NCI-H69 (cell line): ENCODE measurements around the gene SPRED3.

Experiments used
- DNase-seq: peaks from one replicate; lab custom pipeline; 2025; lab: John Stamatoyannopoulos, UW

SPRED3 gene

DNA sequence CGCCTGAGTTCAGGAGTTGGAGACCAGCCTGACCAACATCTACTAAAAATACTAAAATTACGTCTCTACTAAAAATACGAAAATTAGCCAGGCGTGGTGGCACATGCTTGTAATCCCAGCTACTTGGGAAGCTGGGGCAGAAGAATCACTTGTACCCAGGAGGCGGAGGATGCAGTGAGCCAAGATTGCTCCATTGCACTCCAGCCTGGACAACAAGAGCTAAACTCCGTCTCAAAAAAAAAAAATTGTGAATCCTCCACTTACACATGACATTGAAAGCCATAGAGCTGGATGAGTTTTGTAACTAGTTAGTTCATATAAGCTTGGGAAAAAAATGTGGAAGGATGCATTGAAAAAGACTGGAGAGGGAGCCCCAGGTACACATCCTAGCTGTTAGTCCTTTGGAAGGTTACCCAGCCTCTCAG, 14.6 kb upstream of the SPRED3 start:
- DNase-seq, result no peak

DNA sequence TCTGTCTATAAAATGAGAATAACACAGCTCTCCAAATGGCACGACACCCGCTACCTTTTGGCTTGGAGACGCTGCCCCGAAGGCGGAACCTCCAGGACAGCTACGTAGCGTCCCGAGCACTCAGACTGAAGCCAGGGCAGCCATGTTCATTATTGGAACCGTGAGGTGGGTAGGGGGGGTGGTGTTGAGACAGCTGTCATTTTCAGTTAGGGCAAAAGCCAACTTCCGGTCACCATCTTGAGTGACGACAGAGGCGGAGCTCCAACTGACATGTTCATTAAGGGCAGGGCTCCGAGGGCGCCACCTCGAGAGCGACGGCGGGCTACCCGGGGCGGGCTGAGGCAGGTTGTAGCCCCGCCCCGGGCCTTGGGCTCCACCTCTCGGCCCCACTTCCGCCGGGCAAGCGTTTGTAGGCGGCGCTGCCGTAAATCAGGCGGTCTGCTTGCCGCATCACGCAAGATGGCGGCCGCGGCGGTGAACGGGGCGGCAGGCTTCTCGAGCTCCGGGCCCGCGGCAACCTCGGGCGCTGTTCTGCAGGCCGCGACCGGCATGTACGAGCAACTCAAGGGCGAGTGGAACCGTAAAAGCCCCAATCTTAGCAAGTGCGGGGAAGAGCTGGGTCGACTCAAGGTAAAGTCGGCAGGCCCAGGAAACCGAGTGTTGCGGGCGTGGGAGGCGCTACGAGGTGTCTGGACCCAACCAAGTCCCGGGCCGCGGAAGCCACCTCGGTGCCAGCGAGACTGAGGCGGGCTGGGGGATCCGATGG, 14.0 kb upstream of the SPRED3 start, which contains the start of gene PSMD8:
PSMD8 (plus strand) TSS at position 240 of the 766 bp plus-strand sequence; CDS start at position 271, 31 bp downstream.
- peak; percentile 100 for DNase-seq

GRCh38 chr19:38375098-38375493, 13.4 kb upstream of the SPRED3 start:
- DNase-seq, result peak; percentile 60

DNA sequence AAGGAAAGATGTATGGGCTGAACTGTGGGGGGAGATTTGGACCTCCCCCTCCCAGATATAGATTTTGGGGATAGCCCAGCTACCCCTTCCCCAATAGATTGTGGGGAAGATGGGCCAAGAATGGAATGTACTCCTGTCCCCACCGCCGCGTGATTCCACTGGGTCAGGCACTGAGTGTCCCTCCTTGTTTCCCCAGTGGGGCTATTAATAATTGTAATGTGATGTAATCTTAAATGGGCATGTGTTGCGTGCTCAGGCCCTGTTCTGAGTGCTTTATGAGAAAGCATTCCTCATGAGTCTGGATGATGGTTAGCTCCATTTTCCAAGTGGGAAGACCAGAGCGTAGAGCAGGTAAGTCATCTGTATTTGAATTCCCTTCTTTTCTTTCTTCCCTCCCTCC, 12.7 kb upstream of the SPRED3 start:
- no peak for DNase-seq

DNA sequence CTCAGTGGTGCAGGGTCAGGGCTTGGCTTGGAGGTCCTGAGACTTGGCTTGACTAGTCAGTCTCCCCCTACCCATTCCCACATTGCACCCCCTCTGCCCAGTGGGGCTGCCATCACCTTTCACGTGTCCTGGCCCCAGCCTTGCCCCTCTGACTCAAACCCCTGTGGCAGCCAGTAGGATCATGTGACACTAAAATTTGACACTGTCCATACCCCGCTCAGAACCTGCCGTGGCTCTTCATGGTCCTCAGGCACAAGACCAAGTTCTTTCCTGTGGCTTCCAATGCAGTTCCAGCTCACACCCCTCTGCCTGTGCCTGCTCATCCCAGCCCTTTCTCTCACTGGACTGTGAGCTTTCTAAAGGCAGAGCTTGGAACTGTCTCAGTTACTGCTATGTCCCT, 11.9 kb upstream of the SPRED3 start:
- DNase-seq, result no peak

DNA sequence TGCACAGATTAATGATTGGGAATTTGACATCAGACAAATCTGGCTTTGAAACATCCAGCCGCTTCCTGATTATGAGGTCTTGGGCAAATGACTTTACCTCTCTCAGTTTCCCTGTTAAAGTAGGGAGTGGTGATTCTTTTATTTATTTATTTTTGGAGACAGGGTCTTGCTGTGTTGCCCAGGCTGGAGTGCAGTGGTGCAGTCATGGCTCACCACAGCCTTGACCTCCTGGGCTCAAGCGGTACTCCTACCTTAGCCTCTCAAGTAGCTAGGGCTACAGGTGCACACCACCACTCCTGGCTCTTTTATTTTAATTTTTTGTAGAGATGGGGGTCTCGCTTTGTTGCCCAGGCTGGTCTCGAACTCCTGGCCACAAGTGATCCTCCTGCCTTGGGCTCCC, 11.4 kb upstream of the SPRED3 start:
- no peak for DNase-seq

DNA sequence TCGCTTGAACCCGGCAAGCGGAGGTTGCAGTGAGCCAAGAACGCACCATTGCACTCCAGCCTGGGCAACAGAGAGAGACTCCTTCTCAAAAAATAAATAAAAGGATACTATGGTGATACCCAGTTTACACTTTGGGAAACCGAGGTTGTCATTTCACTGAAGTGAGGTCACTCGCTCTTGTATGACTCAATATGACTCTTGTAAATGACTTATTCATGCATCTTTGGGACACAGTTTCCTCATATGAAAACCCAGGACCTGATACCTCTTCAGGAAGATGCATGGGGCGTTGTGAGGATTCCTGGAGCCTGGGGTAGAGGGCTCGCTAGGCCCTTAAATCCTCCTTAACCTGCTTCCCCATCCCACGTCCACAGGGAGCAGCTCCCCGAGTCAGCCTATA, 9.6 kb upstream of the SPRED3 start:
- no peak for DNase-seq

DNA sequence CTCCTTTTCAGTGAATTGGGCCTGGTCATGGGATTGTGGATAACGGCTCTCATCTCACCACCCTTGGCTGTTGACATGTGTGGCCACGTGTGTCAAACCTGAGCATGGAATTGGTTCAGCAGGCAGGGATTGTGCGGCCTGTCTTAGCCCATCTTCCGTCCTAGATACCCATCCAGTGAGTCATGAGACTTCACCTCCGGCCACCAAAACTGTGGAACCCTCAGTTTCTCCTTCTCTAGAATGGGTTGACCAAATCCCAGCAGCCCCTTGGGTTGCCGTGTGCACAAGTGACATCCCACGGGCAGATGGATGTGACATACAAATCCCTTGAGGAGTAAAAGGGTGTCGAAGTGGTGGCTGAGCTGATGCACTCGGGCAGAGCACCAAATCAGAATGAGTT, 7.4 kb upstream of the SPRED3 start:
- no peak for DNase-seq

DNA sequence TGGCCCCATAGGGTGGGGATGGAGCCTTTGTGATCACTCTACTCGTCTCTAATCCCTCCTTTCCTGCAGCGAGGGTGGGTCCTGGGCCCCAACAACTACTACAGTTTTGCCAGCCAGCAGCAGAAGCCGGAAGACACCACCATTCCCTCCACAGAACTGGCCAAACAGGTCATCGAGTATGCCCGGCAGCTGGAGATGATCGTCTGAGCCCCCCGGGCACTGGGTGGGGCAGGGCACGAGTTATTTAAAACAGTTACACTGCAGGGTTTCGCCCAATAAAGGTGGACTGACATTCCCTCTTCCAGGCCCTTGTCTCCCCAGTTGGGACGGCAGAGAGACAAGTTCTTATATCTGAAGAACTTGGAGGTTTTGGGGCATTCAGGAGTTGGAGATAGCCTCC, 5.3 kb upstream of the SPRED3 start:
- no peak for DNase-seq

DNA sequence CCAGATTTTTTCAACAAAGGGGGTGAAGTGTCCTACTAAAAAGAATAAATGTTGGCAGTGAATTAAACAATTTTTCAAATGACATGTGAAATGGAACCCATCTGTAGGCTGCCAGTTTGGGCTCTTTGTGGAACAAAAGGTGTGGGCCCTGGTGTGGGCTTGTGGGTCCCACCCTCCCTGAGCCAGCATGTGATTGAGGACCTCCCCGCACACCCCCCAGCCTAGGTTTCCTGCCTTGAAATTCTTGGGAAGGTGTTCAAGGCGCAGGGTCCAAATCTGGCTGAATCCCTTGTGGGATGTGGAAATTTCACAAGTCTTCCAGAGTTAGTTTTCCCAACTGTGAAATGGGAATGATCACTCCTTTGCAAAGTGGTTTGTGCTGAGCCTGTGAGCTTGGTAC, 4.8 kb upstream of the SPRED3 start:
- no peak for DNase-seq

DNA sequence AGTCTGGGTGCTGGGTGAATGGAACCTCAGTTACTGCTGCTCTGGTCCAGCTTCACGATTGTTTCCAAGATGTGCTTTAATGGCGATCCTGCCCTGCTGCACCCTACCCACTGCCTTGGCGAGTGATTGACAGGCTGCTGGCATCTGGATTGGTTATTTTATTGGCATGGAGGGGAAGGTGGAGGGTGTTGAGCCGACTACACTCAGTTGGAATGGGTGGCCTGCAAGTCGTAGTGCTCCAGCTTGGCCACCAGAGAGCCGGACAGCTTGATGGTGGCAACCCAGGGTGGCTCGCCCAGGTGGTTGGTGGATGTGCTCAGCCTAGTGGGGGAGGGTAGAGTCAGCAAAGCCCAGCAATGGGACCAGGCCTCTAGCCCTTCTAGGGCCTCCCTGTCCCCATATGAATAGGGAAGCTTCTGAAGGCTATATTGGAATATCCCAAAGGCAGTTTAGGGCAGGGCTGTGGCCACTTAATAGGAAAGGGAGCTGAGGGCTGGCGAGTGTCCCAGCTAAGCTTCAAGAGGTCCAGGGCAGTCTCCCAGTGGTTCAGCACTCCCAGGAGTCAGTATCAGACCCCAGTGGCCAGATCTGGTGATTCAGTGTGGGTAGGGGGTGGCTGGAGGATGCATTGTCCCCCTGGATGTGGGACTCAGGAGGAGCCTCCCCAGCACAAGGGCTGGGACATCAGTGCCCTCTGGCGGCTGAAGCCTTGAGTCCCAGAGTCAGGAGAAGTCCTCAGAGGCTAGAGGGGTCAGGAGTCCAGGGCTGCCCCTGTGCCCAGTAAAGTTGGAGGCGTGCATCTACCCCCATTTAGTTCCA, 4.1 kb upstream of the SPRED3 start:
- DNase-seq, result no peak

GRCh38 chr19:38385057-38385803, 3.3 kb upstream of the SPRED3 start:
- DNase-seq, result no peak

DNA sequence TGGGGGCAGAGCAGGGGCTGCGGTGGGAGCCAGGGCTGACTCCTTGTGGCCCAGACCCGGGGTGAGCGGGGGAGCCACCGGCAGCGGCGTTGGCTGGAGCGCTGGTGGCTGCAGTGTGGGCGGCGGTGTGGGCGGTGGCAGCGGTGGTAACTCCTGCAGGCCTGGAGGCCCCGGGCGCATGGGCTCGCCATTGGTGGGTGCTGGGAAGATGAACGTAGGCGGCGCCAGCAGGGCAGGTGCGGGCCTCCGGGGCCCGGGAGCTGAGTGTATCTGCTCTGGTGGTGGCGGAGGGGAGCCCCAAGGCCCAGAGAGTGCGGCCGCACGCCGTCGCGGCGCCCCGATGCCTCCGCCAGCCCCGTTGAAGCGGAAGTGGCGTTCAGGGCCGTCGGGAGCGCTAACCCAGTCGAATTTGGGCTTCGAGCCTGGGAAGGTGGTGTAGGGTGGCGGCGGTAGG, 2.7 kb upstream of the SPRED3 start:
- no peak for DNase-seq

DNA sequence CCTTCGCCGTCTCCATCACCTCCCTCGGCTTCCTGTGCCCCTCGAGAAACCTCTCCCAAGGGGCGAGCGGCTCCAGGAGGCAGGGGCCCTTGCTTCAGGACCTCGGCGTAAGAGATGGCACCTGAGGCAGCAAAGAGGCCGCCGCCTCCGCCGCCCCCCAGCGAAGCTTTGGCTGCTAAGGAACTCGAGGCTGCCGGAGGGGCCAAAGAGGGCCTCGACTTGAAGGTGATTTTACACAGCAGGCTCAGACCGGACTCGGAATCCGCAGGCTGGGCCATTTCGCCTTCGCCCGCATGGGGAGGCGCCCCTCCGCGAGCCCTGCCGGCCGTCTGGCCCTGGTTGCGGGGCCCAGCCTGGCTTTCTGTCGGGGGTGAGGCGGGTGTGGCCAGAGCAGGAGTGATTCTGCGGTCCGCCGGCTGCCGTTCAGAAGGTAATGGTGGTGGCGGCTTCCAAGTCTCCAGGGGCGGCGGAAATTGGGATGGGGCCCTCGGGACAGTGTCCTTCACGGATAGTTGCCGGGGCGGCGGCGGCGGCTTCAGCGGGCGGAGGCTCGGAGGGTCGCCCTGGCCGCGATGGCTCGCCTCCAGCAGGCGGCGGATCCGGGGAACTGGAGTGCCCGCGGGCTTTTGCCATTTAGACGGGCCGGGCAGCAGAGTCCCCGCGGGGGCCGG, 2.1 kb upstream of the SPRED3 start:
- peak; percentile 25 for DNase-seq

GRCh38 chr19:38386971-38387549, 1.4 kb upstream of the SPRED3 start:
- no peak for DNase-seq

DNA sequence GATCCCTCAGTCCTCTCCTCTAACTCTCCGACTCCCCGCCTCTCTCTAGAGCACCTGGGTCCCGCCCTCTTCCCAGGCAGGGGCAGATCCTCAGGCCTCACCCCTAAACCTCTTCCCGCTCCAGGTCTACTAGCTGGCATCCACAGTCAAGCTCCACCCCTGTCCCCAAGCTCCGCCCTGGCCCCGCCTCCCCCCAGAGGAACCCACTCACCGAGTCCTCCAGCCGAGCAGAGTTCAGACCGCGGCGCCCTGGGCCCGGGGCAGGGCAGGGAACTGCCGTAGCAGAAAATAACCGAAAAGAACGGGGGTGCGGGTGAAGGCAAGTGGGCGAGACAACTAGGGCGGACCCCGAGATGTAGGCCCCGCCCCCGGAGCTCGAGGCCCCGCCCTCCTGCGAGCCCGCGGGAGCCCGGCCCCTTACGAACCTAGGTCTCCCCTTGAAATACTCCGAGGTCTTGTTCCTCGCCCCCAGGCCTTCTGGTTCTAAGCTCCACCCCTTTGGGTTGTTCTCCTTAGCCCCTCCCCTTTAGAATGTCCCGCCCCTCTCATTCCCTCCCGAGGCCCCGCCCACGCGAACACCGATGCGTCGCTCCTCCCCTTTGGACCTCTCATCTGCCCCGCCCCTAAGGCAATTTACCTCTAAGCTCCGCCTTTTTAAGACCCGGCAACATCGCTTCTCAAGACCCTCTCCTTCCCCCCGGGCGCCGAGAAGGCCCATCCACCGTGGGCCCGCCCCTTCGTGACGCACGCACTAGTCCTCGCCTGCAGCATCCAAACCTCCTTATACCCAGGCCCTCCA, 748 bp upstream of the SPRED3 start, which contains the start of gene GGN:
GGN (minus strand) TSS at position 485 of the 799 bp plus-strand sequence. CDS start 773 bp downstream, outside the sequence.
- DNase-seq, result peak; percentile 94

GRCh38 chr19:38389101-38389925, 816 bp downstream of the SPRED3 start:
- DNase-seq, result peak; percentile 65

DNA sequence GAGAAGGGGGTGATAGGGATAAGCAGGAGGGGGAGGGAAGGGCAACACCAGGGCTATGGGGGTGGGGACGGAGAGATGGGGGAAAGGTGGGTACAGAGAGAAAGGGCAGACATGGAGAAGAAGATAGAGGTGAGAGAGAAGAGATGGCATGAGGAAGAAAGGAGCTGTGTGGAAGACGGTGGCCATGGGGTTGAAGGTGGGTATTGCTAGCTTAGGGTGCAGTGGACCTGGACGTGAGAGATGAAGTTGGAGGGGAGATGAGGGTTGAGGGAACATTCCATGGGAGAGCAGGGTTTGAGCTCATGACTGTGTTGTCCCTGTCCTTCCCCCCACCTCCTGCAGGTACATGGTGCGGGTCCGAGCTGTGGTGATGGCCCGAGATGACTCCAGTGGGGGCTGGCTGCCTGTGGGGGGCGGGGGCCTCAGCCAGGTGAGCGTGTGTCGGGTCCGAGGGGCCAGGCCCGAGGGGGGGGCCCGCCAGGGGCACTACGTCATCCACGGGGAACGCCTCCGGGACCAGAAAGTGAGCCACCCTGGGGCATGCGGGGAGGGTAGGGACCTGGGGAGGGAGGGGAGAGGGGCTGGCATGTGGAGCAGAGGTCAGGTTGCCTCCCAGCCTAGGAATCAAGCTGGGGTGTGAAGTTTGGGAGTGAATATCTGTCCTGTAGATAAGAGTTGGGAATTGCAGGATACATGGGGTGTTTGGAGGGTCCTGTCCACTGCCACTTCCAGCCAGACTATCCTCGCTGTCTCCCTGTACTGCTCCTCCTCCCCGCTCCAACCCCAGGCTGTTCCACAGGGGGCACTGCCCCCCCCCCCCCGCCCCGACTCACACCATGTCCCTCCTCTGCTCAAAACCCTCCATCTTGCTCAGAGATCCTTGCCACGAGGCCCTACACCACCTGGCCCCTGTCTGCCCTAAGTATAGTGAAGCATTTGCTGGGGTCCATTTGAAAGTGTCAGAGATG, 1.7 kb downstream of the SPRED3 start:
- no peak for DNase-seq
